ENCODE data around the gene AGBL4.

The AGBL4 gene

GRCh38 chr1:49694251-49694827 lies 329.4 kb downstream of the AGBL4 start:
- DNase-seq (ENCODE audit: low read depth, low spot score) = no peak

DNA sequence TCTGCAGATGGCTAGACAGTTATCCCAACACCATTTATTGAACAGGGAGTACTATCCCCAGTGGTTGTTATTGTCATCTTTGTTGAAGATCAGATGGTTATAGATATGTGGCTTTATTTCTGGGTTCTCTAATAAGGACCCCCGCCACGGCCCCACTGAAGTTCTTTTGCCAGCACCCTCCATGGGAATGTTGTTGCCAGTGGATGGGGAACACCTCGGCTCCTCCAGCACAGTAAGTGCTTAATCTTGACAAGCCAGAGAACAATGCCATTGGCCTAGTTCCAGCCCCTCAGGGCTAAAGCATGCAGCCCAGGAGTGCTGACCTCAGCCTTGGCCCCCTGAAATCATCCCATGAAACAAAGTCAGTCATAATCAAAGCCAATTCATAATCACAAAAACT lies 337.6 kb downstream of the AGBL4 start:
- no peak for DNase-seq (ENCODE audit: low read depth, low spot score)

DNA sequence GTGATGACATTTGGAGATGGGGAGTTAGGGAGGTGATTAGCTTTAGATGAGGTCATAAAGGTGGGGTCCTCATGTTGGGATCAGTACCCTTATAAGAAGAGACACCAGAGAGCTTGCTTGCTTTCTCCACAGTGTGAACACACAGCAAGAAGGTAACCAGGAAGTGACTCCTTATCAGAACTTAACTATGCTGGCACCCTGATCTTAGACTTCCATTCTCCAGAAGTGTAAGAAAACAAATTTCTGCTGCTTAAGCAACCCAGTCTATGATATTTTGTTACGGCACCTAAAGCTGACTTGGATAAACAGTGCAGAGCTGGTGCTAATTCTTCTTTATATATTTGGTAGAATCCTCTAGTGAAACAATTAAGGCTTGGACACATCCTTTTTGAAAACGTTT lies 346.0 kb downstream of the AGBL4 start:
- no peak for DNase-seq (ENCODE audit: low read depth, low spot score)

DNA sequence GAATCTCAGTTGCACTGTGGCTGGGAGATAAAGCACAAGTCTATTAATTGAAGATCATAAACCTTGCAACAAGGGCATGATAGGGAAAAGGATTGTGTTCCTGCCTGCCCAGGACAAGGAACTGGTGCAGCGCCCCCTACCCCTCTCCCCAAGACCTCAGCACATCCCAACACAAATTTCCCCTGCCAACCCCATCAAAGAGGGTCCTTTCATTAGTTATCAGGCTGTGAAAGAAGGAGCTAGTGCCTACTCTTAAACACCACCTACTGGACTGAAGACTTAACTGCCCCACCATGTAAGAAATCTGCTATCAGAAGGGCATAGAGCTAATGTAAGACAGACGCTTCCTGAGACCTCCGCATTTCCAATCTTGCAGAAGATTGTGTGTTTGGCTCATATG lies 372.6 kb downstream of the AGBL4 start:
- no peak for DNase-seq (ENCODE audit: low read depth, low spot score)

GRCh38 chr1:49630156-49630555 lies 393.6 kb downstream of the AGBL4 start:
- no peak for DNase-seq (ENCODE audit: low read depth, low spot score)

- DNase-seq (ENCODE audit: low read depth, low spot score) = no peak
These were observed 396.0 kb downstream of the AGBL4 start for GRCh38 chr1:49627781-49628180.

GRCh38 chr1:49626472-49626871 lies 397.3 kb downstream of the AGBL4 start:
- DNase-seq (ENCODE audit: low read depth, low spot score) = no peak

DNA sequence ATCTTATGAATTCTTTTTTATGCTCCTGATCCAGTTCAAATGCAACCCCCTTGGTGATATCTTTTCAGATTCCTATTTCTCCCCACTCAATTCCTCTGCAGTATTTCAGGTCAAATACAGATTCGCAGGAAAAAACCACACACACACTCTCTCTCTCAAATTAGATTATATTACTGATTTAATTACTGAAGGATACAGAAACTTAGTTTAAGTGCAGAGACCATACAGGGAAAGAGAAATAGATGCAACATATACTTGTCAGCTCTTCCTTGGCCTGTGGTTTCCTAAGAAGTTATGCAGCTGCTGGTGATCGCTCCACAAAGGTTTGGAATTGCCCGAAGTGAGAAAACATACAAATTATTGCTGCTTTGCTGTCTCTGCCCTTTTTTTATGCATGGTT lies 400.9 kb downstream of the AGBL4 start:
- DNase-seq (ENCODE audit: low read depth, low spot score) = no peak

DNA sequence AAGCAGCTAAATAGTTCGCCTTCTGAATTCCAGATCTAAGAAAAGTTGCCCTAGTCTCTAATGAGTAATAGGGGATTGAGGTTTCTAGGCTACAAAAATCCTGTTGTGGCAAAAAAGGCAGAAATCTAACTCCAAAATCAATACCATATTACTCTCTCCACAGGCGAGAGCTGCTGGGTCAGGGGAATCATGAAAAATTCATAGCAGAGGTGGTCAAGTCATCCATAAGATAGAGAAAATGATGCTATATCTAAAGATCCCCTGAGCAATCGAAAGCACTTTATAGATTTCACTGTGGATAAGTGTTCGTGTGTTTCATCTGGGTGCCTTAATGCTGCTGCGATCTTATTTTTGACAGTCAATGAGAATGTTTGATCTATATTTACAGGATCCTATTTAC lies 417.7 kb downstream of the AGBL4 start:
- DNase-seq (ENCODE audit: low read depth, low spot score) = no peak

GRCh38 chr1:49597436-49597835 lies 426.3 kb downstream of the AGBL4 start:
- DNase-seq (ENCODE audit: low read depth, low spot score) = no peak

DNA sequence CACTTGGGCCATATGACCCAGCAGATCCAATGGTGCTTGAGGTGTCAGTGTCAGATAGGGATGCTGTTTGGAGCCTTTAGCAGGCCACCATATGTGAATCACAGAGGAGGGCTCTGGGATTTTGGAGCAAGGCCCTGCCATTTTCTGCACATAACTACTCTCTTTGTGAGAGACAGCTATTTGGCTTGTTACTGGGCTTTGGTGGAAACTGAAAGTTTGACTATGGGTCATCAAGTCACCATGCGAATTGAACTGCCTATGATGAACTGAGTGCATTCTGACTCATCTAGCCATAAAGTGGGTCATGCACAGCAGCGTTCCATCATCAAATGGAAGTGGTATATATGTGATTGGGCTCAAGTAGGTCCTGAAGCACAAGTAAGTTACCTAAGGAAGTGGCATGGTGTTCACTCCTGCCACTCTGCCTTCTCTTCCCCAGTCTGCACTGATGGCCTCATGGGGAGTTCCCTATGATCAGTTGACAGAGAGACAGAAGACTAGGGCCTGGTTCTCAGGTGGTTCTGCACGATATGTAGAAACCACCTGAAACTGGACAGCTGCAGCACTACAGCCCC lies 447.3 kb downstream of the AGBL4 start:
- DNase-seq (ENCODE audit: low read depth, low spot score) = no peak

DNA sequence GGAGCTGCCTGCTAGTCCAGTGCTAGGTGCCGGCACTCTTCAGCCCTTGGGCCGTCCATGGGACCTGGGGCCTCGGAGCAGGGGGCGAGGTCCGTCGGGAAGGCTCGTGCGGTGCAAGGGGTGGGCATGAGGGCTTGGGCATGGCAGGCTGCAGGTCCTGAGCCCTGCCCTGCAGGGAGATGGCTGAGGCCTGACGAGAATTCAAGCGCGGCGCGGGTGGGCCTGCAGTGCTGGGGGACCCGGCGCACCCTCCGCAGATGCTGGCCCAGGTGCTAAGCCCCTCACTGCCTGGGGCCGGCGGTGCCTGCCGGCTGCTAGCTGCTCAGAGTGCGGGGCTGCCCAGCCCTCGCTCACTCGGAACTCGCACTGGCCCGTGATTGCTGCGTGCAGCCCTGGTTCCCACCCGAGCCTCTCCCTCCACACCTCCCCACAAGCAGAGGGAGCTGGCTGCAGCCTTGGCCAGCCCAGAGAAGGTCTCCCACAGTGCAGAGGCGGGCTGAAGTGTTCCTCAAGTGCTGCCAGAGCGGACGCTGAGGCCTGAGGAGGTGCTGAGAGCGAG lies 467.0 kb downstream of the AGBL4 start:
- no peak for DNase-seq (ENCODE audit: low read depth, low spot score)

DNA sequence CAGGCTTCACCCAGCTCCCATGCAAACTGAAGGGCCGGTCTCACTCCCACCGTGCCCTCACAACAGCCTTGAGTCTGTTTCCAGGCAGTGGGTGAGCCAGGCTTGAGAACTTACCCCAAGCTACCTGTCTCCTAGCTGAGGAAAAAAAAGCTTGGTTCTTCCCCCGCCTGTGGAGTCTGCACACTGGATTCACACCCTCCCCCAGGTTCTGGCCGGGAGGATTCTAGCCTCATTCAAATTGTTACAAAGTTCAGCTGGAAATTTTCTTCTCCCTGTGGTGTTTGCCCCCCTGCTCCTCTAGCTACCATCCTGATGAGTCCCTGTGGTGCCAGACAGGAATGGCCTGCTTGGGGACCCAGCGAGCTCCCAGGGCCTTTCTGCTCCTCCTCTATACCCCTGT lies 471.7 kb downstream of the AGBL4 start:
- no peak for DNase-seq (ENCODE audit: low read depth, low spot score)

DNA sequence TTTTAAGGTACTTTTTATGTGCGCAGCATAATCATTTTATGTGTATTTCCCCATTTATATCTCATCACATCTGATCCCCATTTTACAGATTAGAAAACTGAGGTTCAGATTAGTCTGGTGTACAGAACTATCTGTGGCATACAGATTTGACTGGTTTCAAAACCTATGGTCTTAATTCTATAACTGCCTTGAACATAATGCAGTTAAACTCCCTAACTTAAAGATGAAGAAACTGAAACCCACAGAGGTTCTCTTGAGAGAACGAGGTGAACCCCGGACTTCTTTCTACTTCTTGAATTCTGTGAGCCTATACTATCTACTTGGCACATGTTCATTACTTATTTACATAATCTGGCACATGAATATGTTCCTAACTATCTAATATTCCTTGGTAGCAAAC lies 479.1 kb downstream of the AGBL4 start:
- DNase-seq (ENCODE audit: low read depth, low spot score) = no peak

GRCh38 chr1:49541096-49541752 lies 482.5 kb downstream of the AGBL4 start:
- DNase-seq (ENCODE audit: low read depth, low spot score) = no peak

GRCh38 chr1:49527606-49528305 lies 496.0 kb downstream of the AGBL4 start:
- no peak for DNase-seq (ENCODE audit: low read depth, low spot score)

DNA sequence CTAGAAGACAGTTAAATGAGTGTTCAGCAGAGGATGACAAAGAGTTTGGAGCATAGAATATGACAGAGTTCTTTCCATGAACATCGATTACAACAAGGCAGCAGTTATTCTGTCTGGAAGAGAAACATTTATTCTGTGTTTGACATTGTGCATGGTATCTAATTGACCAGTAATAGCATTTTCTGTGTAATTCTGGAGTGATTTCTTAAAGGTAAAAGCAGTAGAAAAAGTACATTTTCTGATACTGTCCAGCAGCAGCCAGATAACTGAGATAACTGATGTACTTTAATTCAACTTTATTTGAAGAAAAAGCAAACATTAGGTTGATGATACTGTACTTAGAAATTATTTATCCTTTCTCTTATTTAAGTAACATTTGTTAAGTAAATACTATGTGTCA lies 497.1 kb downstream of the AGBL4 start:
- DNase-seq (ENCODE audit: low read depth, low spot score) = no peak

DNA sequence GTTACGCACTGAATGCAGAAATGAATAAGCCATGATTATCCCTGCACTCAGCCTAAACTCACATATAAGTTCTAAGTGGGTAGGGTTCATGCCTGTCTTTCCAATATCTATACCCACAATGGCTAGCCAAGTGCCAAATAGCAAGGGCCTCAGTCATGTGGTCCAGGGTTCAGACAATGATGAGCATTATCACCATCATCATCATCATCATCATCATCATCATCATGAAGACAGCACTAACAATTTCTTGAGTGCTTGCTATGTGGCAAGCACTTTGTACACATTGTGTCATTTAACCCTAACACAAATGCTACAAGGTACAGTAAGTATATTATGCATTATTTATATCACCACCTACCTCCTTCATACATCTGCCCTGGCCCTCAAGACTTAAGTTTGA lies 500.0 kb downstream of the AGBL4 start:
- DNase-seq (ENCODE audit: low read depth, low spot score) = no peak

- DNase-seq (ENCODE audit: low read depth, low spot score) = no peak
These were observed 556.8 kb downstream of the AGBL4 start for GRCh38 chr1:49466961-49467360.

DNA sequence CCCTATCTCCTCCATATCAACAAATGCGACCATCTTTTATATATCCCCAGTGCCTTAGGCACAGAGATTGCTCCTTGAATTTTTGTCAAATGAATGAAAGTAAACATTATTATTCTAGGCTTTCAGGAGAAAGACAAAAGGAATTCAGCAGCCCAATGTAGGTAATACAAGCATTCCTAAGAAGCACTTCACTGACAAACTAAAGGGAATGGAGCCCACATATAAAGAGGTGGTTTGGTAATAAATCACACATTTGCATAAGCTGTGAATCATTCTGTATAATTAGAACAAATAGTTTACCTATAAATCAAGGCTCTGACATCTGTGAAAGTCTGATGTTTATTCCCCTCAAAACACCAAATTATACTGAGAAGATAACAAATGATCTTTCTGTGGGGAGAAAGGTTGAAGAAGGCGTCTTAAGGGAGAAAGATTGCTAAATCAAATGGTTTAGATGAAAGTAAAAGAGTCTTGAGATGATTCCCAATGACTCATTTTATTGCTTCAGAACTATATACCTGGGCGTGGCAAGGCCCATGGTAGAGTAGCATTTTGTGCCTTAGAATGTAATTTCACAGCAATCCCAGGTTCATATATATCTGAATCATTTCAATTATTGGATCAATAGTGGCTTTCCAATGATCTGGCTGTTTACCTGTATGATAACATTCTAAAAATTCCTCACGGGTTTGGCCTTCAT lies 558.1 kb downstream of the AGBL4 start:
- no peak for DNase-seq (ENCODE audit: low read depth, low spot score)

- DNase-seq (ENCODE audit: low read depth, low spot score) = no peak
These were observed 575.6 kb downstream of the AGBL4 start for GRCh38 chr1:49448200-49448599.

GRCh38 chr1:49436865-49437264 lies 586.9 kb downstream of the AGBL4 start:
- DNase-seq (ENCODE audit: low read depth, low spot score) = no peak

Measured in activated CD4-positive, CD25-positive, alpha-beta regulatory T cell treated with anti-CD3 and anti-CD28 coated beads, Interleukin-2, amount 50 U/mL, for 16 hours (primary cell).